ENCODE measurements around the gene SHC2.
A peak's percentile ranks its signal among the peaks of the same experiment; 100 is the strongest.
"Not testable (repeated sequence)": the region's sequence is repeated elsewhere in the genome, so short reads cannot be mapped to it uniquely, and the experiment has no call there.

SHC2 gene

DNA sequence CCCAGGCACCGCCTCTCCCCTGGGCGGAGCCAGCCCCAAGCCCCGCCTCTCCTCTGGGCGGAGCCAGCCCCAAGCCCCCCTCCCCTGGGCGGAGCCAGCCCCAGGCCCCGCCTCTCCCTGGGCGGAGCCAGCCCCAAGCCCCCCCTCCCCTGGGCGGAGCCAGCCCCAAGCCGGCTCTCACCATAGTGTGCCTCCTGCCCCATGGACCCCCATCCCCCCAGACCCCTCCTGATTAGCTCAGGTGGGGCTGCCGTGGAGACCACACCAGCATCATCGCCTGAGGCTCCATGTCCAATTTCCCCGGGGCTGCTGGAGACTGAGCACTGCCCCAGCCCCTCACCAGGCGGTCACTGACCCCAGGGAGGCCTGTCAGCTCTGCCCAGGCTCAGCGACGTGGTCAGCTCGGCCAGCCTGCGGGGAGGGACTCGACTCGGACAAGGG lies 31.3 kb upstream of the SHC2 start:
- peak; percentile 22 for DNase-seq (ENCODE audit: low spot score)

DNA sequence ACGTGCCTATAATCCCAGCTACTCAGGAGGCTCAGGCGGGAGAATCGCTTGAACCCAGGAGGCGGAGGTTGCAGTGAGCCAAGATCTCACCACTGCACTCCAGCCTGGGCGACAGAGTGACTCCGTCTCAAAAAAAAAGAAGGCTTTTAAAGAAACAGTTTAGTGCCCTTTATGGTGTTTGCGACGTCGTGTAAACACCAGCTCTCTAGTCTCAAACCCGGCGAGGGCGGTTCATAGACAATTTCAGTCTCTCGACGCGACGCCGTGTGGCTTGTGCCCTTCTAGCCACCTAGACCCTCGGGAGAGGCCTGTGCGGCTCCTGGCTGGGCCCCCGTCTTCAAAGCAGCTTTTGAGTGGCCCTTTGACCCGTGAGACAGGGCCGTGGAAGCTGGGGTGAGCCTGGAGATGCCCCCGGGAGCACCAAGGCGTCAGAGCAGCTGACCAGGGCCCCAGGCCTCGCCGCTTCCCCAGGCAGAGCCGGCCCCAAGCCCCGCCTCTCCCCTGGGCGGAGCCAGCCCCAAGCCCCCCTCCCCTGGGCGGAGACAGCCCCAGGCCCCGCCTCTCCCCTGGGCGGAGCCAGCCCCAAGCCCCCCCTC lies 30.4 kb upstream of the SHC2 start:
- DNase-seq (ENCODE audit: low spot score), result no peak

DNA sequence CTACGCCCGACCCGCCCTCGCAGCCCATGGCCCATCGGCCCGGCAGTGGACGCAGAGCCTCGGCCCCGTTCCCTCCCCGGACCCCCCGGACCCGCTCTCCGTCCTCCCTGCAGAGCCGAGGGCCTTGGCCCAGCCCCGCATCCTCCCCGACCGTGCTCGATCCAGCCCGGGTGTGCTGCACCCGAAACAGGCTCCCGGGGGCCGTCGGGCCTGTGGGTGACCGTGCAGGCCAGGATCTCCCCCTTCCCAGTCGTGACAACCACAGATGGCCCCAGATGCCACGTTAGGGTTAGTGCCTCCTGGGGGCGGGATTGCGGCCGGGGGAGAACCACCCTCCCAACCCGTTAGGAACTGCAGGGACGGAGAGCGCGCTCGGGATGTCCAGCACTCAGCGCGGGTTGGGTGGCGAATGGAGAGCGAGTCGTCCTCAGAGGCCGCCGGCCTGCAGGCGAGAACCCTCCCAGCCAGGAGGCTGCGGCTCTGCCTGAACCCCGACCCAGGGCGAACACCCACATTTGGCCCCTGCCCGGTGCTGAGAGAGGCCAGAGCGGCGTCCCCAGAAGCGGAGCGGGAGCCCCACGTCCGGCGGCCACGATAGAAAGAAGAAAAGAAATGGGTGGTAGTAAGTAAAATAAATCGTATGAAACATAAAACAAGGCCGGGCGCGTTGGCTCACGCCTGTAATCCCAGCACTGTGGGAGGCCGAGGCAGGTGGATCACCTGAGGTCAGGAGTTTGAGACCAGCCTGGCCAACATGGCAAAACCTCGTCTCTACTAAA lies 28.8 kb upstream of the SHC2 start:
- no peak for DNase-seq (ENCODE audit: low spot score)

DNA sequence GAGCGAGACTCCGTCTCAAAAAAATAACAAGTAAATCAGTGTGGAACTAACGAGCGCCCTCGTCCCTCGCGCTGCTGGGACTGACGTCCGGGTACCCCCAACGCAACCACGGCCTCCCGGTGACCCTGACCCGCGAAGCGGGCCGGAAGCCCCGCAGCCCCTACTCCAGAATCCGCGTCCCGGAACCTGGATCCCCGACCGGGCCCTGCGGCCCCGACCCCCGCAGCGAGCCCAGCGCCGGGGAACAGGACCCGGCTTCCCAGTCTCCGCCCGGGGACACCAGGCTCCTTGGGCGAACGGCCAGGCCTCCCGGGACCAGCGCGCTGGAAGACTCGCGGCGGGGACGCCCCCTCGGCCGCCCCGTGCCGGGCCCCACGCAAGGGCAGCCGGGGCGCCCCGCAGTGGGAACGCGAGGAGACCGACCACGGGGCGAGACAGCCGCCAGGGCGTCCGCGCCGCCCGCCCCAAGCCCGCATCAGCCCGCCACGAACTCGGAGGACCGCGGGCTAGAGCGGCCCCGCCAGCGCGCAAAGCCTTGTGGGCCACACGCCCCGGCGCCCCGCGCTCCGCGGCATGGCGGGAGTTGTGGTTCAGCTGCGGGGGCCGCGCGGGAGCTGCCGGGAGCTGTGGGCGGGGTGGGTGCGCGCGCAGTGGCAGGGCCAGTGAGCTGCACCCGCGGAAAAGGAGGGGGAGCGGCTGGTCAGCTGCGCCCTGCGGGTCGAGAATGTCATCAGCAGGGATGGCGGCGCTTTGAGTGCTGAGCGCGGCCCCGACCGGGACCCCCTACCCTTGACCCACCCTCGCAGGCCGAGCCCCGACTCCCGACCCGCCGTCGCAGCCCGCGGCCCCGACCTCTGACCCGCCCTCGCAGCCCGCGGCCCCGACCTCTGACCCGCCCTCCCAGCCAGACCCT lies 27.9 kb upstream of the SHC2 start:
- peak; percentile 93 for DNase-seq (ENCODE audit: low spot score)

DNA sequence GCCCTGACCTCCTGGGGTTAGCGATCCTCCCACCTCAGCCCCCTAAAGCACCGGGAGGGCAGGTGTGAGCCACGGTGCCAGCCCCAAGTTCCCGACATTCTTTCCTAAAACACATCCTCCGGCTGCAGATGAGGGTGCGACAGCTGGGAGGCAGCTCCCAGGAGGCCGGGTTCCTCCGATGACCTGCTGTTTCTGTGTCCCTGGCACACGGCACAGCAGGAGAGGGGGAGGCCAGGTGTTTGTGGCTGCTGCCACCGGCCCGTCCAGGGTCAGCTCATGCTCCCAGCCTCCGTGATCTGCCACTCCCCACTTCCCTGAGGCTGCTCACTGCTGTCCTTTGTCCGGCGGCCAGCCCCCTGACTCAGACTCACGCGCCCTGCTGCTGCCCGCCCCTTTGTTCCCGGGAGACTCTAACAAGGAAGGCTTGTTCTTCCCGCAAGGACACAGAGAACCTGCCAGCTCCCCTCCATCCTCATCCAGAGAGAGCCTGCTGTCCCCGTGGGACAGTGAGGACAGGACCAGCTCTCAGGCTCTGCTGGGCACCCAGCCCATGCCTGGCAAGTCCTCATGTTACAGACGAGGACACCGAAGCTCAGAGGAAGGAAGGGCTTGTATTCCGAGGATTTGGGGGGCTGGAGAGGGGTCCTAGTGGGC lies 24.9 kb upstream of the SHC2 start:
- DNase-seq (ENCODE audit: low spot score), result no peak

DNA sequence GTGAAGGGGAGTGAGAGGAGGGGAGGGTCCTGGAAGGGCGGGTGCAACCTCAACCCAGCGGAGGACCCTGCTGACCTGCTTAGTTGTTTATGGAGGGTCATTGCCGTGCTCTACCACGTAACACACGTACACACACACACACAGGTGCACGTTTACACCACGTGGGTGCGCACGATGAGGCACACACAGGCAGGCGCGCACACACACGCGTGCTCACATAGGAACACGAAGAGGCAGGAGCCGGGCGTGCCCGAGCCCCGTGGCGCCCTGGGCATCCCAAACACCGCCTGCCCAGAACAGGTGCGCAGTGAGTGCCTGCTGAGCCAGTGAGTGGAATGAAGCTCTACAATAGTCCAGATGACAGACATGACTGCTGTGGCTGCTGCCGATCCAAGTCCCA lies 24.2 kb upstream of the SHC2 start:
- DNase-seq (ENCODE audit: low spot score), result no peak

DNA sequence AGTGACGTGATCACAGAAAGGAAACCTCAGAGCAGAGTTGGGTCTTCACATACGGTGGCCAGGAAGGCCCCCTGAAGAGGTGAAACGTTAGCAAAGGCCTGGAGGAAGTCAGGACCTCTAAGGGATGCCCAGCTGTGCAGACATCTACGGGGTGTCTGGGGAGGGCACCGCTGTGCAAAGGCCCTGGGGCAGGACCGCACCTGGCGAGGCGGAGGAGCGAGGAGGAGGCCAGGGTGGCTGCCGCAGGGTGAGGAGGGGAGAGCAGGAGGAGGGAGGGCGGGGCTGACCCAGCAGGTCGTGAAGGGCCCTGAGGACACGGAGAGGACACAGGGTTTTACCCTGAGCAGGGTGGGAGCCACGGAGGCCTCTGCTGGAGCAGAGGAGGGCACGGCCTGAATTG lies 23.7 kb upstream of the SHC2 start:
- no peak for DNase-seq (ENCODE audit: low spot score)

DNA sequence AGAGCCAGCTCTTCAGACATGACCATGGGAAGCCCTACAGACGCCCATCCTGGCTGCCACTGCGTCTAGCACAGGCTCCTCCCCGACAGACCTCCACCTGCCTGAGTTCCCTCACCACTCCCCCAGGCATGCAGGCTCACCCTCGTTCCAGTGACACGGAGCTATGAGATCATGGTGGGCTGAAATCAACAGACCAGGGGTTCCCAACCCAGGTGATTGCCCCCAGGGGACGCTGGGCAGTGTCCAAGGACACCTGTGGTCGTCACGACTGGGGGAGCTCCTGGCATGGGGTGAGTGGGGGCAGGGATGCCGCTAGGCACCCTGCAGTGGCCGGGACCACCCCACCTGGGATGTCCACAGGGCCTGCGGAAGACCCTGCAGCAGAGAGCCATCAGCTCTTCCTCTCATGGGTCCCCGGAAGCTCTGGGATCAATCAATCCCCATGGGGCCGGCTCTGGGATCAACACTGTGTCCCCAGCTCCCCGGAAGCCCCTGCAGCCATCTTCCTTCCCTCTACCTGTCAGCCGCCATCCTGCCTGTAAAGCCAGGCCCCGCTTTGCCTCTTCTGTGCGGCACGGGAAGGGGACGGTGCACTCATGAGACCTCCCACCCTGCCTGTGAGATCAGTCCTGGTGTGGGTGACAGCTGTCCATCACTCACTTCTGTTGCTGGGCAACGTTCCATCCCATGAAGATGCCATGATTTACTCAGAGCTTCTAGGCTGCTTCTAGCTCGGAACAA lies 22.7 kb upstream of the SHC2 start:
- DNase-seq (ENCODE audit: low spot score), result no peak

DNA sequence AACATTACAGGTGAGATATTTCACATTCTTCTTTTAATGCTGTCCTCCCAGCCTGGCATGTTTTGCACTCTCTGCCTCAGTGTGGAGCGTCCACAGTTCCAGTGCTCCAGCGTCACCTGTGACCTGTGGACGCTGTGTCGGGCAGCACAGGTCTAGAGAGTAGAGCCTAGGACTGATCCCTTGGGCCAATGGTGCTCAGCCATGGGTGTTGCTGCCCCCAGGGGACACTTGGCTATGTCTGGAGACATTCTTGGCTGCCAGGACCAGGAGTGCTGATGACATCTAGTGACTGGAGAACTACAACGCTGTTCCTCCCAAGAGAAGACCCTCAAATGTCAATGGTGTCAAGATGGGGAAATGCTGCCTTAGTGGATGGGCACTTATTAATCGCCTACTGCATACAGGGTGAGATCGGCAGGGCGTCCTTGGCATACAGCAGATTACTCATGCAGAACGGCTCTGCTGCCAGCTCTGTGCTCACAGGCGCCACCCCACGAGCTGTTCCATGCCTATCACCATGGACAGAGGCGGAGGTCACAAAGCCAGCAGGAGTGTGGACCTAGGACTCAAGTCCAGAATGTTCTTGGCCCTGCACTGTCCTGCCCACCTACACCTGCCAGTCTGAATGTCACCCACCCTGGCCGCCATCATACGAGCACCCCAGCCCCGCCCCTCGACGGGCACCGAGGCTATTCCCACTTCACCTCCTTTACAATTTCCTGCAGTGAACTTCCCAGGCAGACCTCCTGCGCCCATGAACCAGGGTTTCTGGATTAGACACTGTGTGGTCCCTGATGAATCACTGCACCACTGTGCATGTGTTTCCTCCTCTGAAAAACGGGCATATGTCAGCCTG lies 21.6 kb upstream of the SHC2 start:
- DNase-seq (ENCODE audit: low spot score), result no peak

DNA sequence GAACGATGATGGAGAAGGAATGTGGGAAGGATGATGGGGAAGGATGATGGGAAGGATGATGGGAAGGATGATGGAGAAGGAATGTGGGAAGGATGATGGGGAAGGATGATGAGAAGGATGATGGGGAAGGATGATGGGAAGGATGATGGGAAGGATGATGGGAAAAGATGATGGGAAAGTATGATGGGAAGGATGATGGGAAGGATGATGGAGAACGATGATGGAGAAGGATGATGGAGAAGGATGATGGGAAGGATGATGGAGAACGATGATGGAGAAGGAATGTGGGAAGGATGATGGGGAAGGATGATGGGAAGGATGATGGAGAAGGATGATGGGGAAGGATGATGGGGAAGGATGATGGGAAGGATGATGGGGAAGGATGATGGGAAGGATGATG lies 20.3 kb upstream of the SHC2 start:
- not testable (repeated sequence) for DNase-seq (ENCODE audit: low spot score)

DNA sequence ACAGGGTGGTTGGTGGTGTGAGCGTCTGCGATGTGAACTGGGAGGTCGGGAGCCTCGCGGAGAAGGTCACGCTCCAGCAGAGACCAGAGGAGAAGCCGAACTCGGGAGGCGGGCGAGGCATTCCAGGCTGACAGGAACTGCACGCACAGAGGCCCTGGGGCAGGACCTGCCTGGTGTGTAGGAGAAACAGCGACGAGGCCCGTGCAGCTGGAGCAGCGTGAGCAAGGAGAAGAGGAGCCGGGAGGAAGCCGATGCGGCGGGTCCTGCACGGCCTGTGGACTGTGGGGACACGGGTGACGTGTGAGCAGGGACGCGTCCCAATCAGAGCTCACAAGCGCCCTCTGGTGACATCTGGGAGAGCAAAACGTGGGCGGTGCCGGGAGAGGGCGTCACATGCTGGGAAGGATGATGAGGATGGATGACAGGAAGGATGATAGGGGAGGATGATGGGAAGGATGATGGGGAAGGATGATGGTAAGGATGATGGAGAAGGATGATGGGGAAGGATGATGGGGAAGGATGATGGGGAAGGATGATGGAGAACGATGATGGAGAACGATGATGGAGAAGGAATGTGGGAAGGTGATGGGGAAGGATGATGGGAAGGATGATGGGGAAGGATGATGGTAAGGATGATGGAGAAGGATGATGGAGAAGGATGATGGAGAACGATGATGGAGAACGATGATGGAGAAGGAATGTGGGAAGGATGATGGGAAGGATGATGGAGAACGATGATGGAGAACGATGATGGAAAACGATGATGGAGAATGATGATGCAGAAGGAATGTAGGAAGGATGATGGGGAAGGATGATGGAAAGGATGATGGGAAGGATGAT lies 19.4 kb upstream of the SHC2 start:
- DNase-seq (ENCODE audit: low spot score), result peak; percentile 33

DNA sequence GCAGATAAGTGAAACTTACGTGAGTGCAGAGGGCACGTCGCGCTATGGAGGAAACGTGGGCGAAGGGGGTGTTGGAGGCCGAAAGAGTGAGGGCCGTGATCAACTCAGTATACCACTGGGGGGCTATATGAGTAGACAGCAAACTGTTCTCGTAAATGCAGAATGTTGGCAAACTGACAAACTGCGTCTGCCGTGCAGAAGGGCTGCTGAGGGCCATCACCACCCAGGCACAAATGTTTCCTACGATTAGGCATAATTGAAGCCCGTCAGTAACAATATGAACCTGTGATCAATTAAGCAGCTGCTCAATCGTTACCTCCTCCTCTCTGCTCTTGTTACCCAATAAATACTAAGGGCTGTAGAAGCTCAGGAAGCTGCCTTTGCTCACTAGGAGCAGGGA lies 18.1 kb upstream of the SHC2 start:
- no peak for DNase-seq (ENCODE audit: low spot score)

DNA sequence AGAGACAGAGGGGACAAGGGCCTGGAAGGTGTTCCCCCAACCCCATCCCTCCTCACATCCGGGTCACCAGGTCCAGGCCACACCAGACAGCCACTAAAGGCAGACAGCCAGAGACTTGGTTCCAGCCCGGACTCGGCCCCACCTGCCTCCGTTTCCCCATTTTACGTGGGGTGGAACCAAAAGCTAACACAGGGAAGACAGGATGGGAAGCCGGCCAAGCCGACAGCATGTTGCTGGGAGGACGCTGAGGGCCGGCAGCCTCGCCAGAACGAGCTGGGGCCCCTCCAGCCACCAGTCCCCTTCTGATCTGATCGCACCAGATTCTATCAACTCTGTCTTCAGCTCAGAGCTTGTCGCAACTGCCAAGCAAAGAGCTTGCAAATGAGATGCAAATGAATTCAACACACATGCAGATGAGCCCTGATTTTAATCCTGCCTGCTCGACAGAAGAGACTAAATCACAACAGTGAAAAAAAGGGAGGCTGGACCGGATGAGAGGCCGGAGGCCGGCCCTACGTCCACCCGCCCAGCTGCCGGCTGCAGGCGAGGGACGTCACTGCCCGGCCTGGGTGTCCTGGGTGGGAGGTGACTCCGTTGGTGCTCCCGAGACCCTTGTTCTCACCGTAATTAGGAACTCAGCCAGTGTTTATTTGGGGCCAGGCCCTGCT lies 17.5 kb upstream of the SHC2 start:
- no peak for DNase-seq (ENCODE audit: low spot score)

DNA sequence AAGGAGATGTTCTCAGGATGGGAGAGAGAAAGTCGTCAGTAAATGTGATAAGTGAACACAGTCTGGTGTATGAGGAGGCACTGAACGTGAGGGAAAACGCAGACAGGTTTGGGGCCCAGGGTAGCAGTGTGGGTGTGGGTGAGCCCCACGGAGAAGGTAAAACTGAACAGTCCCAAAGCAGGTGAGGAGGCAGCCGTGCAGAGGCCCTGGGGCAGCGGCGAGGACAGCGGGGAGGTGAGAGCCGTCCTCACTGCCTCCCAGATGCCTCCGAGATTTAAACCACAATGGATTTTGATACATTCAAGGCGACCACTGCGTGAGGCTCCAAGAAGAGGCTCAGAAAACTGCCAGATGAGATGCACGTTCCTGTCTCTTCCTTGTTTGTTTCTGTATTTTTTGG lies 14.5 kb upstream of the SHC2 start:
- DNase-seq (ENCODE audit: low spot score), result no peak

DNA sequence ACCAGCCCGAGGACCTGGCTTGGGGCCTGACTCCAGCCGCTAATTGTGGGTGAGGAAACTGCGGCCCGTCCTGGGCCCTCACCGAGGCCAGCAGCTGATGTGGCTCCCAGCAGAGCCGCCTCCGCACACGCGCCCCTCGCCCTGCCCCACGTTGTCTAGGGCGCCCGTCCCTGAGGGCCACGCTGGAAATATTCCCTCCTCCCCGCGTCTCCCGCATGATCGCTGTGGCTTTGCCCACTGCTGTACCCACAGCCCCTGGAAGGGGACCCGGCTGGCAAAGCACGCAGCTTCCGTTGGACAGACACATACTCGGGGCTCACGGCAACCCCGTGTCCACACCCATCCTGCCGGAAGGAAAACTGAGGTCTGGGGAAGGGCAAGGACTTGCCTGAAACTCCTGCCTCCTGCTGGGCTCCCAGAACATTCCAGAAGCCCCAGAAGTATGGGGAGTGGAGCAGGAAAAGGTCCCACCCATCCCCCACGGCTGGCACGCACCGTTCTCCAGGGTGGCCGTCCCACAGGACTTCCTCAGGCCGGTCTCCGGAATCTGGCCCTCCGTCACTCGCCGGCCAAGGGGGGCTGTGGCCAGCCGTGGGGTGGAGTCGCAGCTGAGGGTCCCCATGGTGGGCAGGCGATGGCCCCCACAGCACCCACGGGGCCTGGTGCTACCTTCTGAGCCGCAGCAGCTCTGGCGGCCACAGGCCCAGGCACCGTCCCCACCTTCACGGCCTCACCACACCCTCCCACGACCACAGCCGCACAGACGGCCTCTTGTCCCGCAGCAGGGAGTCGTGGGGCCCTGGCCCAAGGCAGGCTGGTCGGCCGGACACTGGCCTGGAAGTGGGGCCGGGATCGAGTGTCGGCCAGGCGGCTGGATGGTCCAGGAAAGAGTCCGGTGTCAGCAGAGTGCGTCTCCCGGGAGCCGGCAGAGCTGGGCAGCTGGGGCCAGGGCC lies 13.6 kb upstream of the SHC2 start:
- DNase-seq (ENCODE audit: low spot score), result no peak

DNA sequence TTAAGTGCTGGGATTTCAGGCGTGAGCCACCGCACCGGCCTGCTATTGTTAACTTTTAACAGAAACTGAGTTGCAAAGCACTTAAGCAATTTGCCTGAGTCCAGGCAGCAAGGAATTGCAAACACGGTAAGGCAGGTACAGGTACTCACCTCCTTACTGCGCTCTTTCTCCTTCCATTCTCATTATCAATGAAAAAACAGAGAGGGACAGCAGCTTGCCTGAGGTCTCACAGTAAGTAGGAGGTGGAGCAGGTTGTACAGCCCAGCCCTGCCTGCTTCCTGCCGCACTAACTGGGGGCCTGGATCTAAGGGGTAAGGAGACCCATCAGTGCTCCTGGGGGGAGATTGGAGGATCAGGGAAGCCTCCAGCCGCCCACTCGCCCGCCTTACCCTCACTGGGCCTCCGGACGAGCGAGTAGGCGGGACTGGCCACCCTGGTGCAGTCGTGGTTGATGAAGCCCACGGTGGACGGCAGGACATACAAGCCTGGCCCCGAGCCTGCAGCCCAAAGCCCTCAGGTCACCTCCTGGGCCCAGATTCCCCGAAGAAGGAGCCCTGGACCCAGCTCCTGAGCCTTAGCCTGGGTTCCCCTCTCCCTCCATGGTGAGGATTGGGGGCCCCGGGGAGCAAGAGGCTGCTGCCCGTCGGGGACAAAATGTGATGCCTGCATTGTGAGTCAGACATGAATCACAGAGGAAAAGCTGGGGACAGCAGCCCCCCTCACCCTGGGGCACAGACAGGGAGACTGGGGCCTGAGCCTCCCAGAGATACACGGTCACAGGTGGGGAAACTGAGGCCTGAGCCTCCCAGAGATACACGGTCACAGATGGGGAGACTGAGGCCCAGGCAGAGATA lies 11.4 kb upstream of the SHC2 start:
- no peak for DNase-seq (ENCODE audit: low spot score)

DNA sequence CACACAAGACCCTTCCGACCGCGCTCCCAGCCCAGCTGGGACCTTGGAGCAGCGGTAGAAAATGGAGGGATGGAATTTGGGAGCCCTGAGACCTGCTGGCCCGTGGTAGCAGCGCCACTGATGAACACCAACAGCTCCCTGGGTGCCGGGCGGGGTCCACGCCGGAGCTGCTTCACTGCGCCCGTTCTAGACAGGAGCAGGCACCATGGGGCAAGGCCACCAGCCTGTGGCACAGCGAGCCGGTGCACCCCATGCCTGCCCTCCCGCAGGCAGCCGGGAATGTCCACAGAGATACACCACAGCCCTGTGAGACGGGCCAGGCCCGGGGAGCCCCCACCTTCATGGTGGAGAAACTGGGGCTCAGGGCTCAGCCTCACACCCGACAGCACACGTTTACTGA lies 9.9 kb upstream of the SHC2 start:
- DNase-seq (ENCODE audit: low spot score), result no peak
